Right atrium auricular region (tissue), 2 donors: ENCODE data around the gene NEFH. TPM values are rescaled to one million over a fixed set of nuclear protein-coding genes. Genes with fewer than 3 reads are reported as not detected.

ENCODE experiments used
- DNase-seq: peaks from one replicate; pipeline ENCODE4 v3.0.0-alpha.2; 2019; ENCODE audit warnings: low spot score
- H3K27ac ChIP-seq, 2 donors: fragments of 200-600 bp; sonication (generic); 1 replicate in 1 of 2; 2 replicates in 1 of 2; pipeline ENCODE4 v1.5.1; 2016 to 2019
- H3K27me3 ChIP-seq, 2 donors: fragments of 200-600 bp; sonication (generic); one replicate each; pipeline versions ENCODE4 v1.5.1 to v1.6.0; 2017 to 2019
- H3K36me3 ChIP-seq: fragments of 200-600 bp; sonication (generic); one replicate; pipeline ENCODE4 v1.5.1; 2016
- H3K4me1 ChIP-seq, 2 donors: fragments of 200-600 bp; sonication (generic); one replicate each; pipeline versions ENCODE4 v1.5.1 to v1.6.0; 2017 to 2019
- H3K4me3 ChIP-seq, 2 donors: fragments of 200-600 bp; sonication (generic); 1 replicate in 1 of 2; 2 replicates in 1 of 2; pipeline ENCODE4 v1.5.1; 2017 to 2019; ENCODE audit warnings: mild to moderate bottlenecking in 1 of 2, moderate library complexity in 1 of 2
- H3K9me3 ChIP-seq, 2 donors: fragments of 200-600 bp; sonication (generic); one replicate each; pipeline ENCODE4 v1.5.1; 2019
- CTCF ChIP-seq, 2 donors: fragments of 200-600 bp; sonication (generic); IDR thresholded peaks; one replicate each; pipeline ENCODE4 v1.5.1; 2019; ENCODE audit warnings: antibody characterized with exemption in 2 of 2
- total RNA-seq, 2 donors: library from RNA; depleted of rRNA; stranded (reverse); fragments of >200 nt; gene quantifications; one replicate each; pipeline ENCODE4 v1.1.0, GENCODE V29; 2016

The NEFH gene
- total RNA-seq, 2 donors from 2014 or later, result 0.22 to 0.28 TPM

- Histone ChIP-seq H3K27me3 (no peaks in the 10 kb centered on the region), H3K36me3 (peaks cover 84% of the 10 kb centered on the region), H3K27ac (no peak overlapping the region), H3K4me1 (no peaks in the 10 kb centered on the region), H3K4me3 (no peak overlapping the region), H3K9me3 (no peaks in the 10 kb centered on the region)
- no peak for DNase-seq
- TF ChIP-seq CTCF (IDR thresholded peaks at IDR 0.05), result no peak
These were observed 59.1 kb downstream of the NEFH start for GRCh38 chr22:29539105-29539504.

Other genes with a start within 250 kb of the NEFH start
- gene RHBDD3, start 212.2 kb upstream of the NEFH start, total RNA-seq, result 10 to 100 TPM; 16.5 to 23.4 TPM
- 100 to 1,000 TPM; 153 to 179 TPM for gene EWSR1, start 211.9 kb upstream of the NEFH start, total RNA-seq
- gene GAS2L1, start 173.6 kb upstream of the NEFH start, total RNA-seq, result 10 to 100 TPM; 19.4 to 28.0 TPM
- gene RASL10A, start 164.5 kb upstream of the NEFH start, total RNA-seq, result 1 to 10 TPM; 1.1 to 1.8 TPM
- 10 to 100 TPM; 31.4 to 46.2 TPM for gene AP1B1, start 91.6 kb upstream of the NEFH start, total RNA-seq
- gene RFPL1, start 41.6 kb upstream of the NEFH start, total RNA-seq, result not detected
- gene THOC5, start 73.5 kb downstream of the NEFH start, total RNA-seq, result 10 to 100 TPM; 34.9 to 42.7 TPM
- gene NIPSNAP1, start 100.9 kb downstream of the NEFH start, total RNA-seq, result 10 to 100 TPM; 18.9 to 25.3 TPM
- 10 to 100 TPM; 45.8 to 52.5 TPM for gene NF2, start 123.4 kb downstream of the NEFH start, total RNA-seq
- gene CABP7, start 239.8 kb downstream of the NEFH start, total RNA-seq, result not detected